HG03457 (cell line): Measurements from ENCODE around the gene CTSG.
A peak's percentile ranks its signal among the peaks of the same experiment; 100 is the strongest.
"Not testable (repeated sequence)": the region's sequence is repeated elsewhere in the genome, so short reads cannot be mapped to it uniquely, and the experiment has no call there.

ENCODE experiments used
- ATAC-seq: cut with Tn5 transposase; IDR thresholded peaks from one replicate; pipeline ENCODE4 v1.9.1; 2021; ENCODE audit warnings: moderate number of reproducible peaks; ENCODE audit not compliant: unreplicated experiment

The CTSG gene, protein sequence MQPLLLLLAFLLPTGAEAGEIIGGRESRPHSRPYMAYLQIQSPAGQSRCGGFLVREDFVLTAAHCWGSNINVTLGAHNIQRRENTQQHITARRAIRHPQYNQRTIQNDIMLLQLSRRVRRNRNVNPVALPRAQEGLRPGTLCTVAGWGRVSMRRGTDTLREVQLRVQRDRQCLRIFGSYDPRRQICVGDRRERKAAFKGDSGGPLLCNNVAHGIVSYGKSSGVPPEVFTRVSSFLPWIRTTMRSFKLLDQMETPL

DNA sequence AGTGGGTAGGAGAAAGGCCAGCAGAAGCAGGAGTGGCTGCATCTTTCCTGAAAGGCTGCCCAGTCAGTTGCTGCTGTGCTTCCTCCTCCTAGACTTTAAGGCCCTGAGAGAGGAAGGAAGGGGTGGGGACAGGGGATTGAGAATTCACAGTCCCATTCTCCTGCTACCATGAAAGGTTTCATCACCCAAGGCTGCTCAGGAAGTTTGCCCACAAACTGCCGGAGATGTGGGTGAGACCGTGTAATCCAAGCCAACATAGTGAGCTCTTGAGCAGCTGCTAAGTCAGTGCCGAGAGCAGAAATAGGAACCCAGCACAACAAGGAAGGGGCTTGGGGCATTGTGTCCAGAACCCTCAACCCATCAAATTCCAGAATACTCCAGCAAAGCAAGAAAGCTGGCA, at the start of gene CTSG:
Gene CTSG (minus strand): TSS at position 69 of the 400 bp plus-strand sequence. CDS start 27 bp downstream, at position 42.
- no peak for ATAC-seq

DNA sequence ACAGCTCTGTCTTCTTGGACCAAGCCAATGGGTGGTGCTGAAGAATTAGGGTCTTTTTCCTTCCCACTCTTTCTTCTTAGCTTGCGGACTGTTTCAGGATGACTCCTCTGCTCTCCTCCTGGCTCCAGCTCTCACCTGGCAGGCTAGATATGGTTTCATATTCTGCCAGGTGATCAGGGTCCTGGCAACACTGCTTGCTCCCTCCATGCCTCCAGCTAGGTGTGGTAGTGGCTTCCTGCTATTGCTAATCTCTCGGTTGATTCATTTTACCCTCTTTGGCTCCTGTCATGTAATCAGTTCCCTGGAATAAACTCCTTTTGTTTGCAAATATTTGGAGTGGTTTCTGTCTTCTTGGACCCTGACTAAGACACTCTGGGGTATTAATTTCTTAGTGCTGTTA, 37.7 kb upstream of the CTSG start:
- ATAC-seq = no peak

DNA sequence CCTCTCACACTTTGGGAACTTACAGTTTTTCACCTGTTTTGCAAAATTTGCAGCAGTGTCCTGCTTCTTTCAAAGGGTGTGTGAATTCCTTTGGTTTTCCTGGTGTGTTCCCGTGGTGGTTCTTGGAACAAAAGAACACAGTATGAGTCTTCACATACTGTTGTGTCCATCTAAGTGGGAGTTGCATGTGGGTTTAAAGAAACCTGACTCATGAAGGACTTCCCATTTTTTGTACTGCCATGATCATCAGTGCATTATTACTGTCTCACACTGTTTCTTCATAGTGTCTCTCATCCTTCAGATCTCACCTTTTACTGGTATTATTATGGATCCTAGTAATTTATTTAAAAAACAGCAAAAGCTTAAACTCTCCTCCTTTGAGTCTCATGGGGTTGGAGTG, 37.2 kb upstream of the CTSG start:
- ATAC-seq = no peak

DNA sequence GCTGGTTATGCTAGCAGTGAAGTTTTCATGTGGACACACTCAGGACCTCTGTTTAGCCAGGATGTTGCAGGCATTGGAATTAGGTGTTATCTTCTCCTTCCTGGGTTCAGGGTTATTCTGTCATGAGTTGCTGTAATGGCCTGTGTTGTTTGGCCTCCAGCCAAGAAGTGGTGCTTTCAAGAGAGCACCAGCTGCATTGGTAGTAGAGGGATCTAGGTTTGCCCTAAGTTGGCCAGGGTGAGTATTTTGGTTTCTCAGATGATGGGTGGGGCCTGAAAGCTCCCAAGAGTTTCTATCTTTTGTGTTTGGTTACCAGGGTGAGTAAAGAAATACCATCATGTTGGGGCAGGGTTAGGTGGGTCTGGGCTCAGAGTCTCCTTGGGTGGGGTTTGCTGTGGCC, 36.1 kb upstream of the CTSG start:
- ATAC-seq = no peak

DNA sequence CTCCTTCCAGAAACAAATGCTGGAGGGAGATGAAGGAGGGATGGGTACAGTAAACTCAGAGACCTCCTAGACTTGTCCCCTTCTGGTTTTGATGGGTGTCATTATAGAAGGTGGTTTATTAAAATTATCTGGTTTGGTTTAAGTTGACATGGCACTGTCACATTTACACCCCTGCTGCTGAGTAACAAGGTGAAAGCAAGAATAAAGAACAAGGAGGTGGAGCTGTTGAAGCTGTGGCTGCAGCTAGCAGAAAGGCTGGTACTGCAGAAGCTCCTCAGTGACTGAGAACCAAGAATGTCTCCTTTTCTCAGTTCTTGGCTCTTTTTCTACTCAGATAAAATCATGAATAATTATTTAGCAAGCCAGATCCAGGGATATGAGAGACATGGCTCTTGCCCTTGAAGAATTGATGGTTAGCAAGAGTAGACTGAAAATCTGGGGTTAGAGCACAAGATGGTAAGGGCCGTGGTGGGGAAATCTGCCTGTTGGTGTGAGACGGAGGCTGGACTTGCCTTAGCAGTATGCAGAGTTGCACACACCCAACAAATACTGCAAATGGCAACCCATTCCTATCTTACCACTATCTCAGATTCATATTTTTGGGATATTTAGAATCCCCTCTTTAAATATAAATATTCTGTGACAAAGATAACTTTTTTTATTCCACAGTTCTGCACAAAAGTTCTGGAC, 33.8 kb upstream of the CTSG start, which contains the start of gene GZMH:
Gene GZMH (minus strand): TSS at position 31 of the 690 bp plus-strand sequence. CDS start 72 bp downstream, outside the sequence.
- no peak for ATAC-seq

DNA sequence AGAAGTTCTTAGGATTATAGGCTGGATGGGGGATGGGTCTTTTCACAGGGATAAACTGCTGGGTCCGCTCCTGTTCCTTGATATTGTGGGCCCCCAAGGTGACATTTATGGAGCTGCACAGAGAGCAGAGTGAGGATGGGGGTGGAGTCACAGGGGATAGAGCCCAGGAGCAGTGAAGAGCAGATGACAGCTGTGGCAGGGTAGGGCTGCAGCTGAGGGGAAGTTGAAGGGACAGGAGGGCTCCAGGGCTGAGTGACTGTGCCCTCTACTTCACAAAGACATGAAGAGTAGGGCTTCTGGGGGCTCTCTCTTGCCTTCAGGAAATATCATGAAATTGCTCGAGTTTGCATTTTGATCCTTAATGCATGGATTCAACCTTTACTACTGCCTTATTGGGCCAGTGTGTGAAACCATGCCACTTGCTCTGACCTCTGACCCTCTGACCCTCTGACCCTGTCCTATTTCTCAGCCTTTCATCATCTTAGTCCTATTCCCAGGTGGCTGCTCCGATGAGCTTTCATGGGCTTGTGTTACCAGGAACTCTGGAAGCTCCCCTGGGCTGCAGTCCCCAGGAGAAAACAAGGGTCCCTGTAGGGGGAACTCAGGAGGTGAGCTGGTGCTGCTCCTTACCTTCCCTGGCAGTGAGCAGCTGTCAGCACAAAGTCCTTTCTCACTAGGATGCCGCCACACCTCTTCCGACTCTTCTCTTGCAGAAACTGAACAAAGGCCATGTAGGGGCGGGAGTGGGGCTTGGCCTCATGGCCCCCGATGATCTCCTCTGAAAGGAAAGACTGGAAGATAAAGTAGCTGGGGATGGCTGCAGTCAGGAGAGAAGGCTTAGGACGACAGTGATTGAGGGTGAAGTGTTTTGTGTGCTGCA, 31.8 kb upstream of the CTSG start:
- no peak for ATAC-seq

DNA sequence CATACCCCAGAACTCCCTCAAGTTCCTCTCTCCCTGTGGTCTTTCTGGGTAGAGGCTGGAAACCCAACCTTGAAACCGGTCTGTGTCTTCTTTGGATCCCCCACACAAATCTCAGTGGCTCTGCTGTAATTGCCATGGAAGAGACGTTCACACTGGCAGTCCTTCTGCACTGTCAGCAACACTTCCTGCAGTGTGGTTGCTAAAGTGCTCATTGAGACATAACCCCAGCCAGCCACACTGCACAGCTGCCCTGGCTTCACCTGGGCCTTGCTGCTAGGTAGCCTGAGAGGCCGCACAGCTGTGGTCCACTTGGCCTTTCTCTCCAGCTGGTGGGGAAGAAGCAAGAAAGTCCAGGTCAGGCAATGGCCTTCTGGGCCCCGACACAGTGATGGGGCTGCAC, 31.0 kb upstream of the CTSG start:
- ATAC-seq = no peak

DNA sequence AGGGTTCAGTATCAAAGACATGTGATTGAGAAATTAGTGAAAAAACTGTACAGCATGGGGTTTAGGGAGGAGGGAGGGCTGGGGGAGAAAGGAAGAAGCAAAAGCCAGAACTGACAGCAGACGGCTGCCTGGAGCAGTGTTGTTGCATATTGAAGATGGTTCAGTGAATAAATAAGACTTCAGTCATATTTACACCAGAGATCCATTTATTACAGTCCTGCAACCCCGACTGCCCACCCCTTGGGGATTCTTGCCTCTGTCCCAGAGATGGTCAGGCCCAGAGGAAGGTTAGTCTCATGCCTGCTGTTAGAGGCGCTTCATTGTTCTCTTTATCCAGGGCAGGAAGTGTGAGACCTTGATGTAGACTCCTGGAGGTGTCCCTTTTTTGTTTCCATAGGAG, 30.2 kb upstream of the CTSG start:
- ATAC-seq = no peak

DNA sequence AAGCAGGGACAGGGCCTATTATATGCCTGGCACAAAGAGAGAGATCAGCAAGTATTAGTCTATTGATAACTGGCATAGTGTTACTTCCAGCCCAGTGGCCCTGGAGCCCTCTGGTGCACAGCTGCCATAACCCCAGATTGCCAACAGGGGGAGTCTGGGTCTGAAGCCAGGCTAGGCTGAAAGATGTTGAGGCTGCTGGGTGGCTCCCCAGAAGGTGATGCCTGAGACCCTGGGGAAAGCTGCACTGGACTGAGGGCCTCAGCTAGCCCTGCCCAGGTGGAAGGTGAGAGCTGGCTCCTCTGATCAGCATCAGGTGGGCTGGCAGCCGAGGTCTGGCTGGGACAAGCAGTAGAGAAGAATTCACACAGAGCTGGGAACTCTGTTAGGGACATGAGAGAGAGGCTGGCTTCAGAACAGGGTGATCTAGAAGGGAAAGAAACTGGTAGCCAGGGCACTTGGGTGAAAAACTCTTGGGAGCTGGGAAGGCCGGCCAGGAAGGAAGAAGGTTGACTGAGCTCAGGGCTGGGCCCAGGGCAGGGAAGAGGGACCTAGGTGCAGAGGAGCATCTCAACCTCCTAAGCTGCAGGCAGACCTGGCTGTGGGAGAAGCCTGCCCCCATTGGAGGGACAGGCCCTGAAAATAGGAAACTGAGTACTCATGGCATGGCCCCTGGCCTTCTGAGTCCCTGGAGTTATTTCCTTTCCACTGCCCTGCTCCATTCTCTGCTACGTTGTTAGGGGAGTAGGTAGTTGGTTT, 29.6 kb upstream of the CTSG start:
- ATAC-seq = peak; percentile 90

DNA sequence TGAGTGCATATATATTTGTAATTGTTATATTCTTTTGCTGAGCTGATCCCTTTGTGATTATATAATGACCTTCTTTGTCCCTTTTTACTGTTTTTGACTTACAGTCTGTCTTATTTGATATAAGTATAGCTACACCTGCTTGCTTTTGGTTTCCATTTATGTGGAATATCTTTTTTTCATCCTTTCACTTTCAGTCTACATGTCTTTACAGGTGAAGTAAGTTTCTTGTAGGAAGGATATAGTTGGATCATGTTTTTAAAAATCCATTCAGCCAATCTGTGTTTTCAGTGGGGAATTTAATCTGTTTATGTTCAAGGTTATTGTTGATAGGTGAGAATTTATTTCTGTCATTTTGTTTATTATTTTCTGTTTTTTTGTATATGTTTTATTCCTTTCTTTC, 21.4 kb upstream of the CTSG start:
- no peak for ATAC-seq

DNA sequence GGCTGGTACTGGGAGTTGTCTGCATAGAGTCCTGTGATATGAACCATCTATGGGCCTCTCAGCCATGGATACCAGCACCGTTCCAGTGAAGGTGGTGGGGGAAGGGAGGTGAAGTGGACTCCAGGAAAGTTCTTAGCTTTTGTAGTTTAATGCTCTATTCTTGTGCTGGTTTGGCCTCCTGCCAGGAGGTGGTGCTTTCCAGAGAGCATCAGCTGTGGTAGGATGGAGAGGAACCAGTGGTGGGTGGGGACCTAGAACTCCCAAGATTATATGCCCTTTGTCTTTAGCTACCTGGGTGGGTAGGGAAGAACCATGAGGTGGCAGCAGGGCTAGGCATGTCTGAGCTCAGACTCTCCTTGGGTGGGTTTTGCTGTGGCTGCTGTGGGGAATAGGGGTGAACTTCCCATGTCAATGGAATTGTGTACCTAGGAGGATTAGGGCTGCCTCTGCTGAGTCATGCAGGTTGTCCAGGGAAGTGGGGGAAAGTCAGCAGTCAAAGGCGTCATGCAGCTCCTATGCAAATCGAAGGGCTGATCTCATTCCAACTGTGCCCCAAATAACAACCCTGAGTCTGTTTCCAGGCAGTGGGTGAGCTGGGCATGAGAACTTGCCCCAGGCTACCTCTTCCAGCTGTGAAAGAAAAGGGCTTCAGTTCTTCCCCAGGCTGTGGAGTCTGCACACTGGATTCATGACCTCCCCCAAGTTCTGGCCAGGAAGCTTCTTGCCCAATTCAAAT, 19.2 kb upstream of the CTSG start:
- no peak for ATAC-seq

DNA sequence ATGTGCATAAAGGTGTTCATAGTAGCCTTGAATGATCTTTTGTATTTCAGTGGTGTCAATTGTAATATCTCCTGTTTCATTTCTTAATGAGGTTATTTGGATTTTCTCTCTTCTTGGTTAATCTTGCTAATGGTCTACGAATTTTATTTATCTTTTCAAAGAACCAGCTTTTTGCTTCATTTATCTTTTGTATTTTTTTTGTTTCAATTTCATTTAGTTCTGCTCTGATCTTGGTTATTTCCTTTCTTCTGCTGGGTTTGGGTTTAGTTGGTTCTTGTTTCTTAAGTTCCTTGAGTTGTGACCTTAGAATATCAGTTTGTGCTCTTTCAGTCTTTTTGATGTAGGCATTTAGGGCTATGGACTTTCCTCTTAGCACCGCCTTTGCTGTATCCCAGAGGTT, 15.0 kb upstream of the CTSG start:
- not testable (repeated sequence) for ATAC-seq

DNA sequence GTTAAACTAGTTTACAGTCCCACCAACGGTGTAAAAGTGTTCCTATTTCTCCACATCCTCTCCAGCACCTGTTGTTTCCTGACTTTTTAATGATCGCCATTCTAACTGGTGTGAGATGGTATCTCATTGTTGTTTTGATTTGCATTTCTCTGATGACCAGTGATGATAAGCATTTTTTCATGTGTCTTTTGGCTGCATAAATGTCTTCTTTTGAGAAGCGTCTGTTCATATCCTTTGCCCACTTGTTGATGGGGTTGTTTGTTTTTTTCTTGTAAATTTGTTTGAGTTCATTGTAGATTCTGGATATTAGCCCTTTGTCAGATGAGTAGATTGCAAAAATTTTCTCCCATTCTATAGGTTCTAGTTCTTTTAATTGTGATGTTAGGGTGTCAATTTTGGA, 8.4 kb upstream of the CTSG start:
- not testable (repeated sequence) for ATAC-seq

DNA sequence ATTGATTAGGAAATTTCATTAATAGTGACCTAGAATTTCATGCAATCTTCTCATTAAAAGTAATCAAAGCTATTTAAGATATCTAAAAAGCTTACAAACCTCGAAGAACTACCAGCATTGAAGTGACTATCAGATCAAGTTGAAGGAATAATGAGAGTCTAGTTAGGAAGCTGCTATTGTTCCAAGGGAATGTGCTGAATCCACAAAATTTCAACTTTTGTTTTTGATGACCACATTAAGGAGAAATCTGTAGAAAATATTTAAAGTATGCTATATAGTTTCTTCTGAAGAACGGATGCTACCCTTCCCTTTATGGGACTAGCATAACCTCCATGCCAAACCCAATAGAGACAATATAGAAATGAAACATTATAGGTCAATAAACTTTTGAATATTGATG, 2.5 kb upstream of the CTSG start:
- ATAC-seq = no peak

DNA sequence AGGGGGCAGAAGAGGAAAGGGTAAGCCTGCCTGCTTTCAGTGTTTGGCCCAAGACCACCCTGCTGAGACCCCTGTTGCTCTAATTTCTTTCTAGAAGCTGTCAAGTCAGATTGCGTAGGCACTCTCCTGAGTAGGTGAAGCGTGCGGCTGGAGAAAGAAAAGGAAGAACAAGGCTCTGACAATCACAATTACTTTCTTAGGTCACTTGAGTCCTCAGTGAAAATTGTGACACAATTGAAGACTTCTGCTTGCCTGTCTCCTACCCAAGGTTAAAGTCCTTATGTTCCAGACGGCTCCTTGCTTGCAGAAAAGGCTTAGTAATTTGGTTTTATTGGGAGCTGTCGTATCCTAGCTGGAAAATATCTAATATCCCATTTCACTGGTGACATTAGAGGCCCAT, 721 bp upstream of the CTSG start:
- no peak for ATAC-seq

DNA sequence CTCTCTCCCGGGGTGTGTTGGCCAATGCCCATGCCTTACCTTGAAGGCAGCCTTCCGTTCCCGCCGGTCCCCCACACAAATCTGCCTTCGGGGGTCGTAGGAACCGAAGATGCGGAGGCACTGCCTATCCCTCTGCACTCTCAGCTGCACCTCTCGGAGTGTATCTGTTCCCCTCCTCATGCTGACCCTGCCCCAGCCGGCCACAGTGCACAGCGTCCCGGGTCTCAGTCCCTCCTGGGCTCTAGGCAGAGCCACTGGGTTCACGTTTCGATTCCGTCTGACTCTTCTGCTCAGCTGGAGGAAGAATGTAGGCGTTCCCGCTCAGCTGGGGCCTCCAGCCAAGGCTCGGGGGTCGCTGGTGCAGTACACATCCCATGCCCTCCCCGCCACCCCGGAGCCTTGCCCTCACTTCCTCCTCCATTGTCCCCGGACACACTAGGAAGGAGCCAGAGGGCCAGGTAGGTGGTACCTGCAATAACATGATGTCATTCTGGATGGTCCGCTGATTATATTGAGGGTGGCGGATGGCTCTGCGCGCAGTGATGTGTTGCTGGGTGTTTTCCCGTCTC, 1.8 kb downstream of the CTSG start:
- no peak for ATAC-seq

DNA sequence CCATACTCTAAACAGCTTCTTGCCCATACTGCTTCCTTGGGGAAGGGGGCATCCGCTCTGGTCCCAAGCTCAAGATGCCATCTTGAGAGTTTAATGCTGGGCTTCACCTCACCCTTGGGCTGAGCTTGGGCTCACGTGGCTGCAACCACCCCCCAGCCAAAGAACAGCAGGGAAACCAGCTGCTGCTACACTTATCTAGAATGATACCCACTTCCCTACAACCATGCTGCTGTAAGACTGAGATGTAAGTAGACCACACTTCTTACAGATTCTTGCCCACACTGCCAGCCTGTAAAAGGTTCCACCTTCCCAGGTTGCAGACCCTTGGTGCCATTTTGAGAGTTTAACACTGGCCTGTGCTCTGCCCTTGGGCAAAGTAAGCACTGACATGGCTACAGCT, 9.7 kb downstream of the CTSG start:
- ATAC-seq = no peak

DNA sequence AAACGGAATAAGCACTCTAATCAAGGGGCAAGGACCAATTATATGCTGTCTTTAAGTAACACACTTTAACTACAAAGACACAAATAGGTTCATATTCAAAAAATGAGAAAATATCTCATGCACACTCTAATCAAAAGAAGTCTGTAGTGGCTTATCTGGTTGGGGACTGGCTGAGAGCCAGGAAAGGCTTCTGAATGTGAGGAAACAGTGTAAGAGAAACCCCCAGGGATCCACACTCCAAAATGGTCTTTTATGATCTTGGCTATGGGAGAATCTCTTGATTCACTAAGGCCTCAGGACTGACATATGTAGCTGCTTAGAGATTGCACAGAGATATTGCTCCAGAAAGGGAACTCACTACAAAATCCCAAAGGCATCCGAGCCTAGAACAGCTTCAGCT, 10.3 kb downstream of the CTSG start:
- no peak for ATAC-seq

DNA sequence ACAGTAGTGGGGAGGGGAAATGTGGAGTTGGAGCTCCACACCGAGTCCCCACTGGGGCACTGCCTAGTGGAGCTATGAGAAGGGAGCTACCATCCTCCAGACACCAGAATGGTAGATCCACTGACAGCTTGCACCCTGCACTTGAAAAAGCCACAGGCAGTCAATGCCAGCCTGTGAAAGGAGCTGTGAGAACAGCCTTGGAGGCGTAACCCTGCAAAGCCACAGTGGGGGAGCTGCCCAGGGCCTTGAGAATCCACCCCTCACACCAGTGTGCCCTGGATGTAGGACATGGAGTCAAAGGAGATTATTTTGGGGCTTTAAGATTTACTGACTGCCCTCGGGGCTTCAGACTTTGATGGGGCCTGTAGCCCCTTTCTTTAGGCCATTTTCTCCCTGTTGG, 12.5 kb downstream of the CTSG start:
- ATAC-seq = no peak

DNA sequence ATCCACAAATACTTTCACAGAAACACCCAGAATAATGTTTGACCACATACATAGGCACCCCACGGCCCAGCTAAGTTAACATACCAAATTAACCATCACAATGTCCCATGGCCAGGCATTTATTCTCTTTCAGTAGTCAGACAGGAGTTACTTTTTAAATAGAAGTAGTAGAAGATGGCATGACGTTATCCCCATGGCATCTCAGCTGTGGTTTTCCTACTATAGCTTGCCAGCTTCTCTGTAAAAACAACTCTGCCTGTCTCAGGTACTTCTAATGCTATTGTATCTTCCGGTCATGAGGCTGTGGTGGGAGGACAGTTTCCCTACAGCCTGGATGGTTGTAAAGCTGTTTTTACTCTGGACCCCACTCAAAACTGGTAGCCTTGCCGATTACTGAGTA, 19.3 kb downstream of the CTSG start:
- ATAC-seq = no peak
